IMR-90 (cell line): Measurements from ENCODE around the gene CDC45. TPM values are rescaled to one million over a fixed set of nuclear protein-coding genes. Genes with fewer than 3 reads are reported as not detected.

ENCODE experiments used
- ATAC-seq: fragments of 200-7000 bp; cut with Tn5 transposase; 2 replicates; pipeline ENCODE4 v1.9.1; 2020; ENCODE audit warnings: low read depth, mild to moderate bottlenecking, moderate library complexity
- BruUV-seq: library from RNA; stranded (reverse); fragments of 400-500 nt; replicated peaks from 2 replicates; lab custom pipeline; 2021; lab: Mats Ljungman, UMichigan
- CTCF ChIA-PET: fragments of 300-600 bp; formaldehyde crosslinking; extraction: SDS; loops from one replicate; lab custom pipeline; 2021; ENCODE audit warnings: antibody characterized with exemption; lab: Yijun Ruan, JAX
- POLR2A ChIA-PET: fragments of 300-600 bp; sonication (Branson Sonifier 250); formaldehyde crosslinking; loops from one replicate; lab custom pipeline; 2022; ENCODE audit warnings: antibody characterized with exemption; ENCODE audit not compliant: unreplicated experiment; lab: Charles Lee
- DNase-seq: peaks from one replicate; pipeline ENCODE4 v3.0.0; 2013
- H2AFZ ChIP-seq: replicated peaks from 2 replicates; pipeline ENCODE3; 2013; ENCODE audit warnings: low read length, mild to moderate bottlenecking; ENCODE audit not compliant: poor library complexity
- H2AK5ac ChIP-seq: 2 replicates; pipeline ENCODE4 v1.6.1; 2013; ENCODE audit warnings: low read depth, low read length, inconsistent platforms
- H2AK9ac ChIP-seq: replicated peaks from 2 replicates; pipeline ENCODE3; 2013; ENCODE audit warnings: mild to moderate bottlenecking, low read depth, low read length, moderate library complexity; ENCODE audit not compliant: poor library complexity
- H2BK120ac ChIP-seq: 2 replicates; pipeline ENCODE4 v1.6.1; 2013; ENCODE audit warnings: low read depth, low read length, inconsistent platforms
- H2BK15ac ChIP-seq: 3 replicates; pipeline ENCODE4 v1.6.1; 2013; ENCODE audit warnings: low read depth, low read length, inconsistent platforms
- H2BK20ac ChIP-seq: 2 replicates; pipeline ENCODE4 v1.6.1; 2013; ENCODE audit warnings: low read depth, mild to moderate bottlenecking, inconsistent platforms, low read length, moderate library complexity
- H2BK5ac ChIP-seq: 2 replicates; pipeline ENCODE4 v1.6.1; 2013; ENCODE audit warnings: mild to moderate bottlenecking, low read depth, low read length, inconsistent platforms; ENCODE audit not compliant: poor library complexity, severe bottlenecking
- H3K14ac ChIP-seq: replicated peaks from 2 replicates; pipeline ENCODE4 v1.6.1; 2013; ENCODE audit warnings: low read depth, low read length, inconsistent platforms
- H3K18ac ChIP-seq: 2 replicates; pipeline ENCODE4 v1.6.1; 2013; ENCODE audit warnings: low read depth, low read length, control low read depth
- H3K23ac ChIP-seq: 2 replicates; pipeline ENCODE4 v1.6.1; 2013; ENCODE audit warnings: low read depth, low read length, inconsistent platforms
- H3K27ac ChIP-seq: 2 replicates; pipeline ENCODE4 v1.5.1; 2013; ENCODE audit warnings: mild to moderate bottlenecking, control low read depth, low read length; ENCODE audit not compliant: insufficient read depth
- H3K27me3 ChIP-seq: 2 replicates; pipeline ENCODE4 v1.6.1; 2013; ENCODE audit warnings: low read length; ENCODE audit not compliant: control insufficient read depth, insufficient read depth
- H3K36me3 ChIP-seq: 2 replicates; pipeline ENCODE4 v1.6.1; 2013; ENCODE audit warnings: low read length, mixed read lengths; ENCODE audit not compliant: control insufficient read depth, insufficient read depth
- H3K4ac ChIP-seq: 2 replicates; pipeline ENCODE4 v1.6.1; 2013; ENCODE audit warnings: low read depth, low read length, inconsistent platforms
- H3K4me1 ChIP-seq: 2 replicates; pipeline ENCODE4 v1.6.1; 2013; ENCODE audit warnings: low read length, mixed read lengths; ENCODE audit not compliant: control insufficient read depth, insufficient read depth
- H3K4me2 ChIP-seq: 2 replicates; pipeline ENCODE4 v1.6.1; 2013; ENCODE audit warnings: low read depth, mild to moderate bottlenecking, control low read depth, low read length, moderate library complexity
- H3K4me3 ChIP-seq: 2 replicates; pipeline ENCODE4 v1.5.1; 2013; ENCODE audit warnings: low read depth, mild to moderate bottlenecking, control low read depth, low read length, moderate library complexity; ENCODE audit not compliant: insufficient read depth
- H3K56ac ChIP-seq: 2 replicates; pipeline ENCODE4 v1.6.1; 2013; ENCODE audit warnings: low read length, inconsistent platforms; ENCODE audit not compliant: insufficient read depth; ENCODE audit errors: extremely low read depth
- H3K79me1 ChIP-seq, 2 experiments: 2 replicates each; pipeline ENCODE4 v1.6.1; 2013; ENCODE audit warnings: low read length in 2 of 2, inconsistent platforms in 1 of 2, low read depth in 1 of 2
- H3K9ac ChIP-seq: 2 replicates; pipeline ENCODE4 v1.6.1; 2013; ENCODE audit warnings: low read depth, low read length, control low read depth
- H3K9me1 ChIP-seq: 2 replicates; pipeline ENCODE4 v1.6.1; 2013; ENCODE audit warnings: low read length, inconsistent platforms; ENCODE audit not compliant: insufficient read depth
- H3K9me3 ChIP-seq: 2 replicates; pipeline ENCODE4 v1.6.1; 2013; ENCODE audit warnings: low read length; ENCODE audit not compliant: control insufficient read depth, insufficient read depth
- H4K20me1 ChIP-seq: 2 replicates; pipeline ENCODE4 v1.6.1; 2013; ENCODE audit warnings: low read length, inconsistent platforms; ENCODE audit not compliant: insufficient read depth
- H4K5ac ChIP-seq: 2 replicates; pipeline ENCODE4 v1.6.1; 2013; ENCODE audit warnings: mild to moderate bottlenecking, low read depth, low read length, control low read depth
- H4K8ac ChIP-seq, 2 experiments: 2 replicates each; pipeline ENCODE4 v1.6.1; 2013; ENCODE audit warnings: low read depth in 2 of 2, low read length in 2 of 2, control low read depth in 1 of 2, inconsistent platforms in 1 of 2
- H4K91ac ChIP-seq: 2 replicates; pipeline ENCODE4 v1.6.1; 2013; ENCODE audit warnings: low read depth, low read length, inconsistent platforms; ENCODE audit not compliant: insufficient read depth
- BHLHE40 ChIP-seq: fragments of 150-350 bp; IDR thresholded peaks from 2 replicates; pipeline ENCODE4 v1.6.1; 2016; ENCODE audit warnings: mild to moderate bottlenecking, low read depth, low read length
- CEBPB ChIP-seq: IDR thresholded peaks from 2 replicates; pipeline ENCODE4 v1.6.1; 2012; ENCODE audit warnings: low read depth, low read length, improper control_type of control experiment
- CHD1 ChIP-seq: IDR thresholded peaks from 2 replicates; pipeline ENCODE4 v1.6.1; 2012; ENCODE audit warnings: low read depth, low read length, improper control_type of control experiment
- CTCF ChIP-seq: conservative IDR thresholded peaks from 2 replicates; pipeline ENCODE4 v1.5.1; 2012; ENCODE audit warnings: mild to moderate bottlenecking, low read depth, low read length, improper control_type of control experiment
- ELK1 ChIP-seq: fragments of 150-350 bp; IDR thresholded peaks from 2 replicates; pipeline ENCODE4 v1.6.1; 2016; ENCODE audit warnings: low read depth, mild to moderate bottlenecking, low read length, moderate library complexity, borderline replicate concordance
- FOS ChIP-seq: fragments of 150-350 bp; IDR thresholded peaks from 2 replicates; pipeline ENCODE4 v1.6.1; 2016; ENCODE audit warnings: low read depth, low read length
- MAFK ChIP-seq: IDR thresholded peaks from 2 replicates; pipeline ENCODE4 v1.6.1; 2012; ENCODE audit warnings: low read depth, low read length, improper control_type of control experiment
- MAZ ChIP-seq: IDR thresholded peaks from 2 replicates; pipeline ENCODE4 v1.6.1; 2012; ENCODE audit warnings: low read depth, mild to moderate bottlenecking, low read length, improper control_type of control experiment, moderate library complexity, borderline replicate concordance
- MXI1 ChIP-seq: IDR thresholded peaks from 2 replicates; pipeline ENCODE4 v1.6.1; 2012; ENCODE audit warnings: low read depth, mild to moderate bottlenecking, low read length, moderate library complexity, borderline replicate concordance
- NFE2L2 ChIP-seq: fragments of 150-350 bp; IDR thresholded peaks from 2 replicates; pipeline ENCODE4 v1.6.1; 2016; ENCODE audit warnings: low read depth, mild to moderate bottlenecking, low read length
- POLR2A ChIP-seq: IDR thresholded peaks from 2 replicates; pipeline ENCODE4 v1.6.1; 2012; ENCODE audit warnings: mild to moderate bottlenecking, low read depth, low read length
- RCOR1 ChIP-seq: IDR thresholded peaks from 2 replicates; pipeline ENCODE4 v1.6.1; 2012; ENCODE audit warnings: mild to moderate bottlenecking, low read length, improper control_type of control experiment; ENCODE audit not compliant: insufficient replicate concordance
- RFX5 ChIP-seq: IDR thresholded peaks from 2 replicates; pipeline ENCODE4 v1.8.0; 2012; ENCODE audit warnings: low read depth, mild to moderate bottlenecking, low read length, moderate library complexity
- SMC3 ChIP-seq: fragments of 150-350 bp; IDR thresholded peaks from 2 replicates; pipeline ENCODE4 v1.6.1; 2016; ENCODE audit warnings: low read depth, mild to moderate bottlenecking, antibody characterized with exemption, low read length, moderate library complexity
- WGBS, 2 experiments: methylation state at CpG; one replicate each; pipeline versions ENCODE4 v1.1.5 to v1.1.7; 2013; ENCODE audit warnings: missing lambda C conversion rate in 2 of 2; ENCODE audit not compliant: insufficient read length in 1 of 2; ENCODE audit errors: extremely low coverage in 2 of 2; 5-methylcytosine and 5-hydroxymethylcytosine counted together
- dilution Hi-C: fragments of 300-500 bp; cut with HindIII; formaldehyde crosslinking; loops from one replicate; pipeline ENCODE4 v1.14.3; 2018; ENCODE audit warnings: low sequenced_read_pairs; ENCODE audit not compliant: unreplicated experiment
- in situ Hi-C: fragments of 300-500 bp; cut with MboI; formaldehyde crosslinking; loops from 3 replicates; pipeline ENCODE4 v1.14.3; 2019; ENCODE audit warnings: low sequenced_read_pairs, inconsistent platforms, mixed read lengths
- intact Hi-C: fragments of 100-400 bp; cut with micrococcal nuclease; formaldehyde crosslinking; loops from 2 replicates; pipeline ENCODE4 v1.10.0; 2022
- polyA plus RNA-seq, 3 experiments: library from polyadenylated mRNA; depleted of rRNA; stranded (reverse); fragments of >200 nt; gene quantifications; 2 replicates each; pipeline ENCODE4 v1.2.3, GENCODE V29; 2012; ENCODE audit warnings: low replicate concordance in 1 of 3
- total RNA-seq: library from RNA; depleted of rRNA; stranded (reverse); fragments of >200 nt; gene quantifications from 2 replicates; pipeline ENCODE4 v1.2.3, GENCODE V29; 2012
- TF ChIP-seq, protein P1 (sequence below): fragments of 150-350 bp; IDR thresholded peaks from 2 replicates; pipeline ENCODE4 v1.6.1; 2017; ENCODE audit warnings: mild to moderate bottlenecking, antibody characterized with exemption, low read length, low read depth

The CDC45 gene
- total and polyA plus RNA-seq, 2 of the 4 experiments (the other 2 are of a cell fraction): 22.7 to 44.6 TPM

- no peaks in the 10 kb centered on the region for H3K9me3 ChIP-seq
- H3K14ac ChIP-seq: no peak overlapping the region
- H3K56ac ChIP-seq: no peak overlapping the region
- no peak overlapping the region for H3K4me2 ChIP-seq
- no peak overlapping the region for H2BK15ac ChIP-seq
- no peak overlapping the region for H3K18ac ChIP-seq
- intact Hi-C loops: no loop called here
- BruUV-seq: no TSS peak
- H2AK9ac ChIP-seq: no peak overlapping the region
- ChIA-PET POLR2A (no interaction called here), CTCF (no interaction called here)
- H4K20me1 ChIP-seq: no peaks in the 10 kb centered on the region
- no peak overlapping the region for H3K27ac ChIP-seq
- no peak overlapping the region for H4K91ac ChIP-seq
- TF ChIP-seq CEBPB (no peak), POLR2A (no peak), CHD1 (no peak), RFX5 (no peak), BHLHE40 (no peak), CTCF (no peak), MAZ (no peak), MAFK (no peak), SMC3 (no peak), ELK1 (no peak), FOS (no peak), NFE2L2 (no peak), MXI1 (no peak), RCOR1 (no peak)
- TF ChIP-seq, protein P1, sequence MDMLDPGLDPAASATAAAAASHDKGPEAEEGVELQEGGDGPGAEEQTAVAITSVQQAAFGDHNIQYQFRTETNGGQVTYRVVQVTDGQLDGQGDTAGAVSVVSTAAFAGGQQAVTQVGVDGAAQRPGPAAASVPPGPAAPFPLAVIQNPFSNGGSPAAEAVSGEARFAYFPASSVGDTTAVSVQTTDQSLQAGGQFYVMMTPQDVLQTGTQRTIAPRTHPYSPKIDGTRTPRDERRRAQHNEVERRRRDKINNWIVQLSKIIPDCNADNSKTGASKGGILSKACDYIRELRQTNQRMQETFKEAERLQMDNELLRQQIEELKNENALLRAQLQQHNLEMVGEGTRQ: no peak
- 100% methylated on average over 4 of the region's 8 CpGs; no CpG with 5 or more reads in 1 of the 2 experiments for WGBS, 2 experiments
- no peak for DNase-seq
- H3K9ac ChIP-seq: no peak overlapping the region
- H2AFZ ChIP-seq: no peak overlapping the region
- H2BK120ac ChIP-seq: no peak overlapping the region
- H4K5ac ChIP-seq: no peak overlapping the region
- H2AK5ac ChIP-seq: no peak overlapping the region
- peaks cover 3% of the 10 kb centered on the region for H3K4me1 ChIP-seq
- H2BK5ac ChIP-seq: no peak overlapping the region
- H3K27me3 ChIP-seq: no peaks in the 10 kb centered on the region
- in situ Hi-C loops: no loop called here
- H3K9me1 ChIP-seq: peaks cover 4% of the 10 kb centered on the region; the same call in 1 of the 2 replicates
- ATAC-seq: no peak
- H4K8ac ChIP-seq: no peak overlapping the region
- no peaks in the 10 kb centered on the region for H3K79me1 ChIP-seq
- dilution Hi-C loops: no loop called here
- H3K36me3 ChIP-seq: peaks cover 3% of the 10 kb centered on the region
- H3K4ac ChIP-seq: no peak overlapping the region
- no peak overlapping the region for H3K4me3 ChIP-seq
- H3K23ac ChIP-seq: no peak overlapping the region
- H2BK20ac ChIP-seq: no peak overlapping the region
Measured at GRCh38 chr22:19494001-19494560, 14.4 kb downstream of the CDC45 start.
